Psoas muscle (tissue), 8 donors: ENCODE data around the gene CLBA1. TPM values are rescaled to one million over a fixed set of nuclear protein-coding genes. Genes with fewer than 3 reads are reported as not detected.

Experiments
- ATAC-seq, 4 donors: fragments of 200-7000 bp; cut with Tn5 transposase; one replicate each; pipeline ENCODE4 v1.9.1; 2020; ENCODE audit warnings: moderate library complexity in 3 of 4, mild to moderate bottlenecking in 2 of 4
- DNase-seq, 2 donors: peaks; one replicate each; pipeline ENCODE4 v3.0.0-alpha.2; 2020
- H3K27ac ChIP-seq: fragments of 200-600 bp; one replicate; pipeline ENCODE4 v1.8.0; 2022
- H3K27me3 ChIP-seq, 3 donors: fragments of 200-600 bp in 1 of 3; one replicate each; pipeline versions ENCODE4 v1.6.1 to v1.8.0; 2013 to 2022; ENCODE audit warnings: low read length in 2 of 3, mild to moderate bottlenecking in 2 of 3, moderate library complexity in 1 of 3; ENCODE audit not compliant: insufficient read depth in 3 of 3
- H3K36me3 ChIP-seq, 2 donors: fragments of 200-600 bp in 1 of 2; one replicate each; pipeline versions ENCODE4 v1.6.1 to v1.8.0; 2013 to 2022; ENCODE audit warnings: low read depth in 1 of 2, mild to moderate bottlenecking in 1 of 2, moderate library complexity in 1 of 2; ENCODE audit not compliant: insufficient read depth in 1 of 2
- H3K4me1 ChIP-seq: fragments of 200-600 bp; one replicate; pipeline ENCODE4 v1.8.0; 2022
- H3K4me3 ChIP-seq: fragments of 200-600 bp; one replicate; pipeline ENCODE4 v1.8.0; 2022; ENCODE audit warnings: mild to moderate bottlenecking
- H3K9me3 ChIP-seq: fragments of 200-600 bp; one replicate; pipeline ENCODE4 v1.8.0; 2022
- CTCF ChIP-seq: fragments of 200-600 bp; IDR thresholded peaks from one replicate; pipeline ENCODE4 v1.8.0; 2022; ENCODE audit warnings: antibody characterized with exemption
- WGBS, 3 donors: extraction: QIAGEN DNeasy Blood & Tissue Kit; methylation state at CpG; one replicate each; pipeline versions ENCODE4 v1.1.6 to v1.1.7; 2013; 5-methylcytosine and 5-hydroxymethylcytosine counted together
- intact Hi-C, 2 donors: fragments of 100-400 bp; cut with DNase I; formaldehyde crosslinking; loops; one replicate each; pipeline versions ENCODE4 v1.11.0 to v1.14.2; 2022
- polyA plus RNA-seq, 3 donors: library from polyadenylated mRNA; stranded (reverse); fragments of 200-250 nt; gene quantifications; one replicate each; pipeline ENCODE4 v1.2.3, GENCODE V29; 2013
- total RNA-seq, 4 donors: library from RNA; stranded (reverse); fragmentation: NEBNext Ultra II Directional in 2 of 4; extraction: Animal tissue kit (Norgen Biotek cat#: 25700) in 2 of 4; gene quantifications; one replicate each; pipeline versions ENCODE4 v1.2.1 to v1.2.4, GENCODE V29; 2021 to 2023
- donor health status: healthy with polysubstance abuse.
- donor health status: DM: no; HTN: no; CAD: no; lungs with moderate emphysema.
- donor health status: Bipolar disorder and iron deficiency.
- donor health status: healthy.
- donor health status: DM: yes; HTN: yes; CAD: no.
- donor health status: DM: no; HTN: no; CAD: no.
- donor health status: DM: no; HTN: no; CAD: no.
- donor health status: DM: yes; HTN: yes; CAD: no.

Gene CLBA1
- total and polyA plus RNA-seq, 7 donors: 1.3 to 6.8 (median 1.7) TPM

- Histone ChIP-seq H3K4me1 (no peaks in the 10 kb centered on the region), H3K27me3 (peaks cover 0 to 14% (median 0%) of the 10 kb centered on the region in 3 donors), H3K9me3 (no peaks in the 10 kb centered on the region), H3K27ac (no peak overlapping the region), H3K36me3 (no peaks in the 10 kb centered on the region), H3K4me3 (no peak overlapping the region)
- ATAC-seq (no peak), DNase-seq (no peak)
- no peak for TF ChIP-seq CTCF
- WGBS, 3 donors: 81 to 87% (median 82%) methylated on average over 14 of the region's 14 CpGs
- intact Hi-C loops: no loop called here
These were observed 29.2 kb upstream of the CLBA1 start for GRCh38 chr14:104956290-104956890.

DNA sequence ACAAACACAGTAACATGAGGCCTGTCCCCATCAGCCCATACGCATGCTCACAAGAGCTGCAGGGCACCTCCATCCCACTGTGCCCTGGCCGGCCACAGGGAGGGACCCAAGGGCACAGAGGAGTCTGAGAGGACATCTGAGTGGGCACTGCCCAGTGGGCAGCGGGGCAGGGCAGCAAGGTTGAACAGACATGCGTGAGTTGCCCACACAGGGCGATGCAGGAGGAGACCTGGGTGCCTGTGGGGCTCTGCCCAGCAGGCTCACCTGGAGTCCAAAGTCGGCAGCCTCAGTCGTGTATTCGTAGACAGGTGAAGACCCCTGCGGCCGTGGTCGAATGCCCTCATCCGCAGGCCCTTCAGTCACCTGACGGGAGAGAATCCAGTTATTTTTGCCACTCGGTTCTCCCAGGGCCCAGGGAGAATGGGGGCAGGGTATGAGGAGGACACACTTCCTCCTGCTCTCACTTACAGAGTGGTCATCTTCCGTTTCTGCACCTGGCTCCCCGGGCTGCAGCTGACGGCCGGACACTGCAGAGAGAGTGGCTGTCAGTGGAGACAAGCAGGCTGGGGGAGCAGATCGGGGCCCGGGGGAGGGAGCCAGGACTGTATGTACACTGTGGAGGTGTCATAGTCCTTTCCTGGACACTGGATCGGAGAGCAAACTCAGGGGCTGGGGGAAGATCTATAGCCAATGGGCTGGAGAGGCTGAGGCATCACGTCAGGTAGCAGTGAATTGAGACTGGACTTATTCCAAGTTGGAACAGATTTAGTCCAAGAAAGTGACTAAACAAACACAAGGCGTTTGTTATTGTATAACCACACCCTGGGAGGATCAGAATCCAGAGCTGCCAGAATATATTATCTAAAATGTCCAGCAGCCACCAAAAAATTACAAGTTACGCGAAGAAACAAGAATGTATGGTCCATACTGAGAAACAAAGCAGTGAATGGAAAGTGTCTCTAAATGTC, 28.2 kb upstream of the CLBA1 start:
- no peak overlapping the region for H3K27ac ChIP-seq
- ATAC-seq (peak in 1 of 4 donors; percentile 35), DNase-seq (peak in 1 of 2 donors; percentile 35)
- no peak overlapping the region for H3K4me3 ChIP-seq
- intact Hi-C loops: no loop called here
- peaks cover 0 to 14% (median 0%) of the 10 kb centered on the region in 3 donors for H3K27me3 ChIP-seq
- TF ChIP-seq CTCF: no peak
- no peaks in the 10 kb centered on the region for H3K36me3 ChIP-seq
- H3K4me1 ChIP-seq: no peaks in the 10 kb centered on the region
- WGBS, 3 donors: 67 to 72% (median 69%) methylated on average over 19 to 25 of the region's 25 CpGs
- no peaks in the 10 kb centered on the region for H3K9me3 ChIP-seq

DNA sequence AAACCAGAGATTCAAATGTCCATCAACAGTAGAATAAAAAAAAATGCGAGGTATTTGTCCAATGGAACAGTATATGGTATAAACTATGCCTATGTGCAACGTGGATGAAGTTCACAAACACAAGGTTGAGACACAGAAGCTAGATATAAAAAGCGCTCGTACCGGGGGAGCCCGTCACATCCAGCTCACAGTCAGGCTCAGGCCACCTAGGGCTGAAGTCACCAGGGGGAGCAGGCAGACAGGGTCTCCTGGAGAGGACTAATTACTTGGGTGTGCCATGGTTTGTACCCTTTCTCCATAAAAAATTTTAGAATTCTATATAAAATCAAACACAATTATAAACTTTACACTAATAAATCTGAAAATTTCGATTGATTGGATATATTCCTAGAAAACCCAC, 21.0 kb upstream of the CLBA1 start:
- no peaks in the 10 kb centered on the region for H3K4me1 ChIP-seq
- 85 to 91% (median 90%) methylated on average over 7 of the region's 7 CpGs for WGBS, 3 donors
- peaks cover 0 to 32% (median 11%) of the 10 kb centered on the region in 3 donors for H3K27me3 ChIP-seq
- H3K4me3 ChIP-seq: no peak overlapping the region
- intact Hi-C loops: no loop called here
- H3K9me3 ChIP-seq: no peaks in the 10 kb centered on the region
- H3K27ac ChIP-seq: no peak overlapping the region
- H3K36me3 ChIP-seq: no peaks in the 10 kb centered on the region
- DNase-seq (no peak), ATAC-seq (no peak)
- no peak for TF ChIP-seq CTCF

GRCh38 chr14:104965561-104966231, 19.9 kb upstream of the CLBA1 start:
- no peak overlapping the region for H3K27ac ChIP-seq
- H3K36me3 ChIP-seq: no peaks in the 10 kb centered on the region
- no peak overlapping the region for H3K4me3 ChIP-seq
- H3K9me3 ChIP-seq: no peaks in the 10 kb centered on the region
- 73 to 81% (median 75%) methylated on average over 10 to 13 of the region's 13 CpGs for WGBS, 3 donors
- ATAC-seq (no peak), DNase-seq (peak in 1 of 2 donors; percentile 45)
- no peaks in the 10 kb centered on the region for H3K4me1 ChIP-seq
- no peak for TF ChIP-seq CTCF
- peaks cover 0 to 36% (median 11%) of the 10 kb centered on the region in 3 donors for H3K27me3 ChIP-seq
- intact Hi-C loops: no loop called here
